DOHH2 (cell line): ENCODE results near the gene GGT6.

ENCODE experiments used
- CTCF ChIP-seq: fragments of 200-600 bp; sonication (generic); IDR thresholded peaks from one replicate; pipeline ENCODE4 v1.5.1; 2014; ENCODE audit warnings: antibody characterized with exemption, mild to moderate bottlenecking, low read depth, low read length; ENCODE audit not compliant: poor library complexity, severe bottlenecking
- EZH2phosphoT487 ChIP-seq: fragments of 200-600 bp; sonication (generic); IDR thresholded peaks from 2 replicates; pipeline ENCODE4 v1.6.1; 2017; ENCODE audit warnings: borderline replicate concordance, mild to moderate bottlenecking, antibody characterized with exemption, low read length, moderate library complexity, mixed read lengths

GRCh38 chr17:4539025-4539424, 21.4 kb downstream of the GGT6 start:
- TF ChIP-seq CTCF = no peak
- TF ChIP-seq EZH2phosphoT487 = no peak
